Cardiac muscle cell (in vitro differentiated cells and primary cell): ENCODE data around the gene RSBN1L. TPM values are rescaled to one million over a fixed set of nuclear protein-coding genes. Genes with fewer than 3 reads are reported as not detected.

Source experiments
- DNase-seq, 2 donors: peaks; one replicate each; pipeline versions ENCODE4 v3.0.0 to v3.0.0-alpha.2; 2010 to 2017; ENCODE audit warnings: low read depth in 1 of 2, low spot score in 1 of 2
- H3K27ac ChIP-seq: fragments of 200-600 bp; sonication (generic); 2 replicates; pipeline ENCODE4 v1.5.1; 2016
- H3K27me3 ChIP-seq: fragments of 200-600 bp; sonication (generic); 2 replicates; pipeline ENCODE4 v1.6.0; 2016; ENCODE audit warnings: control low read depth
- H3K36me3 ChIP-seq: fragments of 200-600 bp; sonication (generic); 2 replicates; pipeline ENCODE4 v1.5.1; 2016; ENCODE audit warnings: control low read depth
- H3K4me1 ChIP-seq: fragments of 200-600 bp; sonication (generic); 2 replicates; pipeline ENCODE4 v1.8.1; 2017; ENCODE audit warnings: low read depth, mild to moderate bottlenecking, mixed run types
- H3K4me3 ChIP-seq: fragments of 200-600 bp; sonication (generic); 2 replicates; pipeline ENCODE4 v1.5.1; 2016; ENCODE audit warnings: mild to moderate bottlenecking
- H3K9me3 ChIP-seq: fragments of 200-600 bp; sonication (generic); 2 replicates; pipeline ENCODE4 v1.5.1; 2017; ENCODE audit warnings: low read depth, mild to moderate bottlenecking, control low read depth
- CTCF ChIP-seq: IDR thresholded peaks from 2 replicates; pipeline ENCODE4 v1.5.1; 2012; ENCODE audit warnings: low read depth, mild to moderate bottlenecking, low read length
- polyA plus RNA-seq: library from polyadenylated mRNA; unstranded; fragments of >200 nt; fragmentation: Nextera tagmentation; extraction: Ambion mirVana; gene quantifications from 2 replicates; pipeline ENCODE4 v1.2.1, GENCODE V29; 2016
- total RNA-seq: library from RNA; depleted of rRNA; stranded (reverse); fragments of >200 nt; gene quantifications from 2 replicates; pipeline ENCODE4 v1.2.3, GENCODE V29; 2016

Gene RSBN1L
- total and polyA plus RNA-seq, 2 experiments from 2014 or later, result 6.6 to 13.6 TPM

GRCh38 chr7:77812290-77812685 lies 116.0 kb downstream of the RSBN1L start:
- Histone ChIP-seq H3K27ac (no peak overlapping the region), H3K4me3 (no peak overlapping the region), H3K27me3 (no peaks in the 10 kb centered on the region), H3K4me1 (no peaks in the 10 kb centered on the region), H3K9me3 (no peaks in the 10 kb centered on the region), H3K36me3 (no peaks in the 10 kb centered on the region)
- no peak for TF ChIP-seq CTCF
- peak in 1 of 2 donors; percentile 40 for DNase-seq

GRCh38 chr7:77813180-77813579 lies 116.9 kb downstream of the RSBN1L start:
- Histone ChIP-seq H3K27ac (no peak overlapping the region), H3K4me3 (no peak overlapping the region), H3K36me3 (no peaks in the 10 kb centered on the region), H3K4me1 (no peaks in the 10 kb centered on the region), H3K9me3 (no peaks in the 10 kb centered on the region), H3K27me3 (no peaks in the 10 kb centered on the region)
- no peak for TF ChIP-seq CTCF
- no peak for DNase-seq

- Histone ChIP-seq H3K27ac (no peak overlapping the region), H3K9me3 (no peaks in the 10 kb centered on the region), H3K36me3 (no peaks in the 10 kb centered on the region), H3K4me1 (no peaks in the 10 kb centered on the region), H3K4me3 (no peak overlapping the region), H3K27me3 (no peaks in the 10 kb centered on the region)
- no peak for TF ChIP-seq CTCF
- DNase-seq, result no peak
These were observed 122.8 kb downstream of the RSBN1L start for GRCh38 chr7:77819021-77819420.

- no peak for TF ChIP-seq CTCF
- Histone ChIP-seq H3K4me3 (no peak overlapping the region), H3K9me3 (no peaks in the 10 kb centered on the region)
These were observed 124.7 kb downstream of the RSBN1L start for GRCh38 chr7:77820967-77821366.

GRCh38 chr7:77822269-77822668 lies 126.0 kb downstream of the RSBN1L start:
- TF ChIP-seq CTCF, result no peak
- Histone ChIP-seq H3K36me3 (no peaks in the 10 kb centered on the region), H3K27me3 (no peaks in the 10 kb centered on the region), H3K4me3 (no peak overlapping the region), H3K27ac (no peak overlapping the region), H3K9me3 (no peaks in the 10 kb centered on the region), H3K4me1 (no peaks in the 10 kb centered on the region)
- DNase-seq, result no peak

More at GRCh38 chr7:77820967-77821366, 124.7 kb downstream of the RSBN1L start:
- Histone ChIP-seq H3K27me3 (no peaks in the 10 kb centered on the region), H3K4me1 (no peaks in the 10 kb centered on the region), H3K27ac (no peak overlapping the region), H3K36me3 (no peaks in the 10 kb centered on the region)
- DNase-seq, result no peak

- no peak for TF ChIP-seq CTCF
- no peak for DNase-seq
- H3K27me3 ChIP-seq, result no peaks in the 10 kb centered on the region
- no peaks in the 10 kb centered on the region for H3K36me3 ChIP-seq
- no peak overlapping the region for H3K4me3 ChIP-seq
- no peaks in the 10 kb centered on the region for H3K4me1 ChIP-seq
- no peaks in the 10 kb centered on the region for H3K9me3 ChIP-seq
- no peak overlapping the region for H3K27ac ChIP-seq
These were observed 127.5 kb downstream of the RSBN1L start for GRCh38 chr7:77823787-77824186.
